Fibroblast of lung (primary cell): Measurements from ENCODE around the gene CAST.

ENCODE experiments used
- EZH2 ChIP-seq: IDR thresholded peaks from 2 replicates; pipeline ENCODE4 v1.5.1; 2012; ENCODE audit warnings: low read length, control low read depth, mild to moderate bottlenecking; ENCODE audit errors: missing control alignments
- TF ChIP-seq, protein P1 (sequence below), 2 donors: IDR thresholded peaks in 1 of 2; conservative IDR thresholded peaks in 1 of 2; 1 replicate in 1 of 2; 2 replicates in 1 of 2; pipeline ENCODE4 v1.5.1; 2011 to 2012; ENCODE audit warnings: low read length in 2 of 2, control low read depth in 1 of 2, inconsistent platforms in 1 of 2, low read depth in 1 of 2, mild to moderate bottlenecking in 1 of 2

DNA sequence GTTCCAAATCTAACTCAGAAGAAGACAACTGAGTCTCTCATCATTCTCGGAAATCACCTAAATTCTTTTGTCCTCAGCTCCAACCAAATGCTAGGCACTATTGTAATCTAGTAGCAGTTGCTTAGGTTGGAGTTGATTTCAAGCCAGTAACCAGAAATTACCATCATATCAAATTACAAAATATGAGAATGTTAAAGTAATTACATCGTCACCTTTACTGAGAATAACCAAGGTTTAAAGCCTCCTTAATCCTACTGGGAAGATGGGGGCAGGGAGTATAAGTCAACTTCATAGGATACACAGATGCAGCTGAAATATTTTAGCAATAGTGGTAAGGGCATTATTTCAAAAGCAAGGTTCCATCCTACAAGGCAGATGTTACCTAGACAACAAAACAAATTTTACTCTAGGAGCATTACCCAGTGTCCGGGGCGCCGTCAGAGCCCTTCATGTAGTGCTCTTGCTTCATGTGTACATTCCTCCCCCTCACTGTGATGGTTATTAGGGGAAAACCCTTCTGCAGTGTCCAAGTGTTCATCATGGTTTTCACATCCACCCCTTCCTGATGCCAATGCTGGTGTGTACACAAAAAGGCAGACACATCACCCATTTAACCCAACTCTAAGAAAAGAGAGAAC is 126.1 kb downstream of the CAST start:
- no peak for TF ChIP-seq EZH2
- TF ChIP-seq, protein P1, sequence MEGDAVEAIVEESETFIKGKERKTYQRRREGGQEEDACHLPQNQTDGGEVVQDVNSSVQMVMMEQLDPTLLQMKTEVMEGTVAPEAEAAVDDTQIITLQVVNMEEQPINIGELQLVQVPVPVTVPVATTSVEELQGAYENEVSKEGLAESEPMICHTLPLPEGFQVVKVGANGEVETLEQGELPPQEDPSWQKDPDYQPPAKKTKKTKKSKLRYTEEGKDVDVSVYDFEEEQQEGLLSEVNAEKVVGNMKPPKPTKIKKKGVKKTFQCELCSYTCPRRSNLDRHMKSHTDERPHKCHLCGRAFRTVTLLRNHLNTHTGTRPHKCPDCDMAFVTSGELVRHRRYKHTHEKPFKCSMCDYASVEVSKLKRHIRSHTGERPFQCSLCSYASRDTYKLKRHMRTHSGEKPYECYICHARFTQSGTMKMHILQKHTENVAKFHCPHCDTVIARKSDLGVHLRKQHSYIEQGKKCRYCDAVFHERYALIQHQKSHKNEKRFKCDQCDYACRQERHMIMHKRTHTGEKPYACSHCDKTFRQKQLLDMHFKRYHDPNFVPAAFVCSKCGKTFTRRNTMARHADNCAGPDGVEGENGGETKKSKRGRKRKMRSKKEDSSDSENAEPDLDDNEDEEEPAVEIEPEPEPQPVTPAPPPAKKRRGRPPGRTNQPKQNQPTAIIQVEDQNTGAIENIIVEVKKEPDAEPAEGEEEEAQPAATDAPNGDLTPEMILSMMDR (conservative IDR thresholded peaks at IDR 0.05 in 1 of 2, IDR thresholded peaks at IDR 0.05 in 1 of 2; ENCODE audit: low read depth in 1 of 2, low read length in 2 of 2), result no peak
